ENCODE results near the gene BTN1A1. TPM values are rescaled to one million over a fixed set of nuclear protein-coding genes. Genes with fewer than 3 reads are reported as not detected.

The BTN1A1 gene
- total and polyA plus RNA-seq, 9 donors = 0.04 to 0.19 (median 0.13) TPM

- no peak overlapping the region for H3K4me3 ChIP-seq (ENCODE audit: low read length)
- no peaks in the 10 kb centered on the region for H3K27me3 ChIP-seq (ENCODE audit: control insufficient read depth, insufficient read depth, low read length)
- no peaks in the 10 kb centered on the region for H3K36me3 ChIP-seq (ENCODE audit: control insufficient read depth, insufficient read depth, low read length)
- H3K4me1 ChIP-seq (ENCODE audit: control insufficient read depth, insufficient read depth, low read length) = no peaks in the 10 kb centered on the region
- WGBS (ENCODE audit: insufficient coverage) = 100% methylated on average over 1 of the region's 1 CpG
- no peak overlapping the region for H3K27ac ChIP-seq (ENCODE audit: low read length)
- no peak for DNase-seq
- no peaks in the 10 kb centered on the region for H3K9me3 ChIP-seq (replicated peaks; ENCODE audit: control insufficient read depth, low read depth, low read length)
These were observed 12.6 kb upstream of the BTN1A1 start for GRCh38 chr6:26487466-26487865.

GRCh38 chr6:26489996-26490964, 9.8 kb upstream of the BTN1A1 start:
- Histone ChIP-seq H3K4me3 (ENCODE audit: low read length) (no peak overlapping the region), H3K27me3 (ENCODE audit: control insufficient read depth, insufficient read depth, low read length) (peaks cover under 1% of the 10 kb centered on the region), H3K9me3 (replicated peaks; ENCODE audit: control insufficient read depth, low read depth, low read length) (no peaks in the 10 kb centered on the region), H3K27ac (ENCODE audit: low read length) (no peak overlapping the region), H3K36me3 (ENCODE audit: control insufficient read depth, insufficient read depth, low read length) (no peaks in the 10 kb centered on the region), H3K4me1 (ENCODE audit: control insufficient read depth, insufficient read depth, low read length) (no peaks in the 10 kb centered on the region)
- WGBS (ENCODE audit: insufficient coverage) = 64% methylated on average over 2 of the region's 8 CpGs
- no peak for DNase-seq

DNA sequence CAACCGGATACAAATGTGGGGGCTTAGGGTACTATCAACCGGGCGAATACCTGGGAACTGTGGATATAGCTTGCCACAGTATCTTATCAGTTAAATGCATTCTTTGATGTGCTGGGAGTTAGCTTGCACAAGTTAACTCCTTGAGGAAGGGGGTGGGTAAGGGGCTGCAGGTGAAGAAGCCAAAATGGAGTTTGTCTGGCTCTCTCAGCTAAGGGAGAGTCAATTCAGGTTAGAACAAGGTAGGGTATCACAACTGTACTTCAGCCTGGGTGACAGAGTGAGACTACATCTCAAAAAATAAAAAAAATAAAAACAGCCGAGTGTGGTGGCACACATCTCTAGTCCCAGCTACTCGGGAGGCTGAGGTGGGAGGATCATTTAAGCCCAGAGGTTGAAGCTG, 8.5 kb upstream of the BTN1A1 start:
- peaks cover 3% of the 10 kb centered on the region for H3K27me3 ChIP-seq (ENCODE audit: control insufficient read depth, insufficient read depth, low read length)
- H3K36me3 ChIP-seq (ENCODE audit: control insufficient read depth, insufficient read depth, low read length) = no peaks in the 10 kb centered on the region
- H3K9me3 ChIP-seq (replicated peaks; ENCODE audit: control insufficient read depth, low read depth, low read length) = no peaks in the 10 kb centered on the region
- no peak overlapping the region for H3K4me3 ChIP-seq (ENCODE audit: low read length)
- no peak overlapping the region for H3K27ac ChIP-seq (ENCODE audit: low read length)
- WGBS (ENCODE audit: insufficient coverage) = 22% methylated on average over 3 of the region's 5 CpGs
- no peaks in the 10 kb centered on the region for H3K4me1 ChIP-seq (ENCODE audit: control insufficient read depth, insufficient read depth, low read length)
- DNase-seq = no peak

GRCh38 chr6:26493258-26493657, 6.8 kb upstream of the BTN1A1 start:
- WGBS (ENCODE audit: insufficient coverage) = no CpG with 5 or more reads among the region's 2 CpGs
- no peak overlapping the region for H3K27ac ChIP-seq (ENCODE audit: low read length)
- H3K4me1 ChIP-seq (ENCODE audit: control insufficient read depth, insufficient read depth, low read length) = no peaks in the 10 kb centered on the region
- H3K4me3 ChIP-seq (ENCODE audit: low read length) = no peak overlapping the region
- peaks cover 3% of the 10 kb centered on the region for H3K27me3 ChIP-seq (ENCODE audit: control insufficient read depth, insufficient read depth, low read length)
- H3K9me3 ChIP-seq (replicated peaks; ENCODE audit: control insufficient read depth, low read depth, low read length) = no peaks in the 10 kb centered on the region
- no peaks in the 10 kb centered on the region for H3K36me3 ChIP-seq (ENCODE audit: control insufficient read depth, insufficient read depth, low read length)
- DNase-seq = no peak

DNA sequence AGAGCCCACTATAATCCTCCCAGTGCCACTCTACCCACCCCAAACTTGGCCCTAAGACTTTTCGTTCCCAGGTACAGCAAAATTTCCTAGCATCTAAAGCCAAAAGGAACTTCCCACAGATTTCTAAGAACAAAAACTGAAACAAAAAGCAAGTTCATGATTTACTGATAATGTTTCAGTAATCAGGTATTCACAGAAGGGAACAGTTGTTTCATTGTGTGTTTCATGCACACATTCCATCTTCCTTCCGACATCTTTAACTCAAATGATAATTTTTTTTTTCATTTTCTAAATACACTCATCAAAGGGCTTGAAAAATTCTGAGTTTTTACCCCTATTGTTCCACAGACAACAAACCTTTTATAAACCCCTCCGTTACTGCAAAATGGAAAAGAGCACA, 6.0 kb upstream of the BTN1A1 start:
- H3K36me3 ChIP-seq (ENCODE audit: control insufficient read depth, insufficient read depth, low read length) = no peaks in the 10 kb centered on the region
- H3K4me3 ChIP-seq (ENCODE audit: low read length) = no peak overlapping the region
- H3K27ac ChIP-seq (ENCODE audit: low read length) = no peak overlapping the region
- H3K9me3 ChIP-seq (replicated peaks; ENCODE audit: control insufficient read depth, low read depth, low read length) = no peaks in the 10 kb centered on the region
- no peaks in the 10 kb centered on the region for H3K4me1 ChIP-seq (ENCODE audit: control insufficient read depth, insufficient read depth, low read length)
- 83% methylated on average over 2 of the region's 3 CpGs for WGBS (ENCODE audit: insufficient coverage)
- no peak for DNase-seq
- peaks cover 3% of the 10 kb centered on the region for H3K27me3 ChIP-seq (ENCODE audit: control insufficient read depth, insufficient read depth, low read length)

DNA sequence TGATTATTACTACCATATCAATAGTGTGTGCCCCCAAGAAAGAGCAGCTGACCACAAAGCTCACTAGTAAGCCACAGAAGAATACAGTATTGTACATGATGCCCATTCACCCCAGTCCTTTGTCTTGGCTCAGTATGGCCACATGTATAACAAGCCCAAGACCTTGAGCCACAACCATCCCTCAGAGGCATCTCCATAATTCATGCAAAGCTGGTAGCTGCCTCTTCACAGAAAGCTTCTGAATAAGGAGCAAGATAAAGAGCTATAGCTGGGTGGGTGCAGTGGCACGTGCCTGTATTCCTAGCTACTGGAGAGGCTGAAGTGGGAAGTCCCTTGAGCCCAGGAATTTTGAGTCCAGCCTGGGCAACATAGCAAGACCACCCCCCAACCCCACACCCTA, 4.8 kb upstream of the BTN1A1 start:
- H3K27me3 ChIP-seq (ENCODE audit: control insufficient read depth, insufficient read depth, low read length) = peaks cover 6% of the 10 kb centered on the region
- no peaks in the 10 kb centered on the region for H3K4me1 ChIP-seq (ENCODE audit: control insufficient read depth, insufficient read depth, low read length)
- H3K36me3 ChIP-seq (ENCODE audit: control insufficient read depth, insufficient read depth, low read length) = no peaks in the 10 kb centered on the region
- H3K27ac ChIP-seq (ENCODE audit: low read length) = no peak overlapping the region
- 60% methylated on average over 1 of the region's 1 CpG for WGBS (ENCODE audit: insufficient coverage)
- DNase-seq = no peak
- no peak overlapping the region for H3K4me3 ChIP-seq (ENCODE audit: low read length)
- no peaks in the 10 kb centered on the region for H3K9me3 ChIP-seq (replicated peaks; ENCODE audit: control insufficient read depth, low read depth, low read length)

- Histone ChIP-seq H3K4me1 (ENCODE audit: control insufficient read depth, insufficient read depth, low read length) (peaks cover 3% of the 10 kb centered on the region), H3K9me3 (replicated peaks; ENCODE audit: control insufficient read depth, low read depth, low read length) (no peaks in the 10 kb centered on the region), H3K4me3 (ENCODE audit: low read length) (no peak overlapping the region), H3K27me3 (ENCODE audit: control insufficient read depth, insufficient read depth, low read length) (peaks cover 27% of the 10 kb centered on the region), H3K27ac (ENCODE audit: low read length) (no peak overlapping the region), H3K36me3 (ENCODE audit: control insufficient read depth, insufficient read depth, low read length) (no peaks in the 10 kb centered on the region)
- 100% methylated on average over 2 of the region's 4 CpGs for WGBS (ENCODE audit: insufficient coverage)
- DNase-seq = no peak
These were observed 2.5 kb upstream of the BTN1A1 start for GRCh38 chr6:26497610-26498009.

- Histone ChIP-seq H3K27me3 (ENCODE audit: control insufficient read depth, insufficient read depth, low read length) (peaks cover 33% of the 10 kb centered on the region), H3K36me3 (ENCODE audit: control insufficient read depth, insufficient read depth, low read length) (no peaks in the 10 kb centered on the region)
- WGBS (ENCODE audit: insufficient coverage) = 3% methylated on average over 47 of the region's 49 CpGs
These were observed 1.4 kb downstream of the BTN1A1 start for GRCh38 chr6:26501482-26501986.

DNA sequence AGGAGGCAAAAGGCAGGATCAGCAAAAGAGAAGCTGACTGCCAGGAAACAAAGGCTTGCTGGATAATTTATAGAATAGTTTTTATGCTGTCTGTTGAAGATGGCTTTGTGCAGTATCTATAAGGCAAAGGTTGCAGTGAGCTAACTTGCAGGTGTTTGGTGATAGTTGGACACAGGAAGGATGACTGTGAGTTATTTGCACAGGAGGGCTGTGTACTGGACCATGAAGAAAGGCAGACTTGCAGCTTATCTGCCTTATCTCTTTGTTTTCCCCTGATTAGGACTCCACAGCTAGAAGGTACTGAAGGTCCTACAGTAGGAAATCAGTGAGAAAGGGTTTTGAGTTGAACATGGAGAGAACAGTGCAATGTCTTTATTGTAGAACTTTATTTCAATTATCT, 2.1 kb downstream of the BTN1A1 start:
- no peak overlapping the region for H3K4me3 ChIP-seq (ENCODE audit: low read length)
- no peak for DNase-seq

More at GRCh38 chr6:26501482-26501986, 1.4 kb downstream of the BTN1A1 start:
- no peaks in the 10 kb centered on the region for H3K9me3 ChIP-seq (replicated peaks; ENCODE audit: control insufficient read depth, low read depth, low read length)
- H3K4me3 ChIP-seq (ENCODE audit: low read length) = peak overlapping the region; percentile 21
- peaks cover 3% of the 10 kb centered on the region for H3K4me1 ChIP-seq (ENCODE audit: control insufficient read depth, insufficient read depth, low read length)
- H3K27ac ChIP-seq (ENCODE audit: low read length) = no peak overlapping the region
- DNase-seq = peak; percentile 31

GRCh38 chr6:26502626-26503025, 2.5 kb downstream of the BTN1A1 start:
- no peaks in the 10 kb centered on the region for H3K36me3 ChIP-seq (ENCODE audit: control insufficient read depth, insufficient read depth, low read length)
- no peak for DNase-seq
- H3K27ac ChIP-seq (ENCODE audit: low read length) = no peak overlapping the region
- WGBS (ENCODE audit: insufficient coverage) = 80% methylated on average over 1 of the region's 3 CpGs
- H3K9me3 ChIP-seq (replicated peaks; ENCODE audit: control insufficient read depth, low read depth, low read length) = no peaks in the 10 kb centered on the region
- H3K4me3 ChIP-seq (ENCODE audit: low read length) = no peak overlapping the region
- peaks cover 33% of the 10 kb centered on the region for H3K27me3 ChIP-seq (ENCODE audit: control insufficient read depth, insufficient read depth, low read length)
- peaks cover 3% of the 10 kb centered on the region for H3K4me1 ChIP-seq (ENCODE audit: control insufficient read depth, insufficient read depth, low read length)

More for the DNA sequence above, 2.1 kb downstream of the BTN1A1 start:
- Histone ChIP-seq H3K27ac (ENCODE audit: low read length) (no peak overlapping the region), H3K27me3 (ENCODE audit: control insufficient read depth, insufficient read depth, low read length) (peaks cover 33% of the 10 kb centered on the region), H3K36me3 (ENCODE audit: control insufficient read depth, insufficient read depth, low read length) (no peaks in the 10 kb centered on the region), H3K9me3 (replicated peaks; ENCODE audit: control insufficient read depth, low read depth, low read length) (no peaks in the 10 kb centered on the region), H3K4me1 (ENCODE audit: control insufficient read depth, insufficient read depth, low read length) (peaks cover 3% of the 10 kb centered on the region)
